Endothelial cell (in vitro differentiated cells): ENCODE measurements around the gene IFTAP. TPM values are rescaled to one million over a fixed set of nuclear protein-coding genes. Genes with fewer than 3 reads are reported as not detected.

Experiments
- DNase-seq: peaks from one replicate; pipeline ENCODE4 v3.0.0; 2021; ENCODE audit warnings: low spot score
- H3K27ac Mint-ChIP-seq: one replicate; pipeline ENCODE4 v1.8.0; 2021; ENCODE audit warnings: mixed read lengths, inconsistent platforms; ENCODE audit not compliant: unreplicated experiment
- H3K27me3 Mint-ChIP-seq: one replicate; pipeline ENCODE4 v1.8.0; 2021; ENCODE audit warnings: mild to moderate bottlenecking, moderate library complexity, mixed read lengths, inconsistent platforms; ENCODE audit not compliant: unreplicated experiment
- H3K36me3 Mint-ChIP-seq: one replicate; pipeline ENCODE4 v1.8.0; 2021; ENCODE audit warnings: mild to moderate bottlenecking, low read depth, mixed read lengths, inconsistent platforms; ENCODE audit not compliant: unreplicated experiment
- H3K4me1 Mint-ChIP-seq: one replicate; pipeline ENCODE4 v1.8.0; 2021; ENCODE audit warnings: mild to moderate bottlenecking, mixed read lengths, inconsistent platforms; ENCODE audit not compliant: unreplicated experiment
- H3K4me3 Mint-ChIP-seq: one replicate; pipeline ENCODE4 v1.8.0; 2021; ENCODE audit warnings: mild to moderate bottlenecking, mixed read lengths, inconsistent platforms; ENCODE audit not compliant: unreplicated experiment
- H3K9me3 Mint-ChIP-seq: one replicate; pipeline ENCODE4 v1.8.0; 2021; ENCODE audit warnings: mixed read lengths, inconsistent platforms; ENCODE audit not compliant: unreplicated experiment
- CTCF ChIP-seq: fragments of 200-600 bp; sonication (generic); IDR thresholded peaks from one replicate; pipeline ENCODE4 v1.5.0; 2021; ENCODE audit warnings: antibody characterized with exemption; ENCODE audit not compliant: unreplicated experiment
- total RNA-seq: library from RNA; stranded (reverse); fragmentation: NEBNext Ultra II Directional; extraction: Animal tissue kit (Norgen Biotek cat#: 25700); gene quantifications from one replicate; pipeline ENCODE4 v1.2.1, GENCODE V29; 2021; ENCODE audit not compliant: unreplicated experiment

The IFTAP gene
- total RNA-seq, 1 donor from 2014 or later, result 21.0 TPM

- TF ChIP-seq CTCF, result no peak
- no peak for DNase-seq
- no peaks in the 10 kb centered on the region for H3K36me3 Mint-ChIP-seq
- no peak overlapping the region for H3K27ac Mint-ChIP-seq
- peaks cover 4% of the 10 kb centered on the region for H3K4me1 Mint-ChIP-seq
- no peaks in the 10 kb centered on the region for H3K9me3 Mint-ChIP-seq
- H3K27me3 Mint-ChIP-seq, result no peaks in the 10 kb centered on the region
- H3K4me3 Mint-ChIP-seq, result no peak overlapping the region
Observed at GRCh38 chr11:36684840-36685801, 90.8 kb downstream of the IFTAP start.

DNA sequence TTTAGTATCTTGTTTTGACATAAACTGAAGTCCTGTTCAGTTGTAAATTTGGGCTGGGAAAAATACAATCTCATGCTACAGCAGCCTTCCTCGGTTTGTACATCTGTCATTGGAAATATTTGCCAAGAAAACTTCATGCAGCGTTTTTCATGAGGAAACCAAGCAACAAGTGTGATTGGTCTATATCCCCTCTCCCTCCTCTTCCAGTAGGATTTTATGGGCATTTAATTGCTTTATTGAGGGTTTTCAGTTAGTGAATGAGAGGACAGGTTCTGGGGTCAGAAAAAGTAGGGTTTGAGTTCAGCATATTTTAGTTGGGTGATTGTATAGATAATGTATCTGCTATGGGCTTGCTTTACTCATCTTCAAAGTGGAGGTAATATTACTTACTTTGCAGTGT lies 93.8 kb downstream of the IFTAP start:
- Mint-ChIP-seq H3K27ac (no peak overlapping the region), H3K4me3 (no peak overlapping the region), H3K36me3 (no peaks in the 10 kb centered on the region), H3K27me3 (no peaks in the 10 kb centered on the region), H3K9me3 (no peaks in the 10 kb centered on the region), H3K4me1 (no peaks in the 10 kb centered on the region)
- no peak for TF ChIP-seq CTCF
- DNase-seq, result no peak

- H3K9me3 Mint-ChIP-seq, result no peaks in the 10 kb centered on the region
- TF ChIP-seq CTCF, result no peak
Observed at GRCh38 chr11:36688571-36689291, 94.4 kb downstream of the IFTAP start.

GRCh38 chr11:36689442-36689841 lies 95.1 kb downstream of the IFTAP start:
- H3K4me1 Mint-ChIP-seq, result no peaks in the 10 kb centered on the region
- no peak overlapping the region for H3K4me3 Mint-ChIP-seq
- H3K27ac Mint-ChIP-seq, result no peak overlapping the region
- no peaks in the 10 kb centered on the region for H3K27me3 Mint-ChIP-seq
- no peak for TF ChIP-seq CTCF
- DNase-seq, result no peak
- H3K9me3 Mint-ChIP-seq, result no peaks in the 10 kb centered on the region
- no peaks in the 10 kb centered on the region for H3K36me3 Mint-ChIP-seq

More at GRCh38 chr11:36688571-36689291, 94.4 kb downstream of the IFTAP start:
- Mint-ChIP-seq H3K4me3 (no peak overlapping the region), H3K27me3 (no peaks in the 10 kb centered on the region), H3K27ac (no peak overlapping the region), H3K4me1 (no peaks in the 10 kb centered on the region), H3K36me3 (no peaks in the 10 kb centered on the region)
- DNase-seq, result no peak
